ENCODE results near the gene MAPT.
A peak's percentile ranks its signal among the peaks of the same experiment; 100 is the strongest.

MAPT gene

GRCh38 chr17:46037722-46038255, 143.4 kb downstream of the MAPT start:
- DNase-seq, result no peak

GRCh38 chr17:46038414-46038813, 144.1 kb downstream of the MAPT start:
- DNase-seq, result no peak

- DNase-seq, result no peak
Measured at GRCh38 chr17:46038937-46039336, 144.6 kb downstream of the MAPT start.

DNA sequence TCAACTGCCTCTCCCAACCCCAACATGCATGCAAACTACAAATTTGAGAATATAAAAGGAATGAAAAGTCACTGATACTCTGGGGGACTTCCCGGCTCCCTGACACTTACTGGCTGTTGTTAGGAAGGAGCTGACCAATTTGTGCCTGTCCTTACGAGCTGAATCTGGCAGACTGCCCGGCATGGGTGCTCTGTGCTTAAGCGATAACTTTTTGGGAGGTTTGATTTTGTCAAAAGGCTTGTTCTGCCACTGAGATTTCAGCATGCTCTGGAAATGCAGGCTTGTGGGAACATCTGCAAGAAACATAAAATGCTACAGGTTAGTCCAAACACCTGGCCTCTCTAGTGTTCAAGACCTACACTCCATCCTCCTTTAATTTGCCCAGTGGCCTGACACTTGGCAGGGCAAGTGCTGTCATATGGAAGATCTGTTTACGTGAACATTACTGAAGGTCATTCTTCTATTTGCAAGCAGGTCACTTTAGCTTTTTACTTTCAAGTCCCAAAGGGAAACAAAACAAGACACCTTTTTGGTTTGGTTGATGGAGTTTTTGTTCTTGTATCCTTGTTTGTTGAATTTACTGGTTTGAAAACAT, 145.3 kb downstream of the MAPT start:
- DNase-seq, result no peak

- DNase-seq, result no peak
Measured at GRCh38 chr17:46042246-46042645, 147.9 kb downstream of the MAPT start.

DNA sequence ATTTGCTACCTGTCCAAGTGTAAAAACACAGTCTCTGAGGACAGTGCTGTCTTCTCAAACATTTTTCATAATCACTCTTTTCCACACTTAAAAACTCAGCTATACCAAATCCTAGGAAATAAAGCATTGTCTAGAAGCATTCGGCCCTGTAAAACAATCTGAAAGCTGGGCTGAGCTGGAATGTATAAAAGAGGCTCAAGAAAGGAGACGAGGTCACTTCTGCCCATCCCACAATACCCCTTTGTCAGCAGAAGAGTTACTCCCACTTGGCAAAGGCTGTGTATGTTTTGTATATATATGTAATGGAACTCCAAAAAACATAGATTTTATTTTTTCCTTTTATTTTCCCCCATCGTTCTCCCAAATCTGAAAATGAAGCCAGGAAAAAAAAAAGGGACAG, 148.6 kb downstream of the MAPT start:
- no peak for DNase-seq

DNA sequence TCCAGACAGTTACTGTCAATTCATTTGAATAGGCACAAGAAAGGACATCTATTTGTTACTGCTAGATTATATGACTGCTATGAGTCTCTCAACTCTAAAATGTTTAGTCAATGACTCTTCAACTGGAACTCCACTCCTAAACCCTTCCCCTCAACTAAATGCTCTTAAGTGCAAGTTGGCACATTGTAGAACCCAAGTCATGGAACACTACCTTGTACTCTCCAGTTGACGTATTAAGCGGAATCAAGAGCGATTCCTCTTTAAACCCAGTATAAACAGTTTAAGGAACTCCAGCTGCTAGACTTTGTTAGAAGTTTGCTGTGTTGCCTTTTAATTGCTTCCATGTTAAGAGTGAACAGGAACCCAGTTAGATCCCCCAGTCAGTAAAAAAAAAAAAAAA, 149.3 kb downstream of the MAPT start:
- DNase-seq, result no peak

- DNase-seq, result peak; percentile 73
Measured at GRCh38 chr17:46044286-46044928, 150.1 kb downstream of the MAPT start.

DNA sequence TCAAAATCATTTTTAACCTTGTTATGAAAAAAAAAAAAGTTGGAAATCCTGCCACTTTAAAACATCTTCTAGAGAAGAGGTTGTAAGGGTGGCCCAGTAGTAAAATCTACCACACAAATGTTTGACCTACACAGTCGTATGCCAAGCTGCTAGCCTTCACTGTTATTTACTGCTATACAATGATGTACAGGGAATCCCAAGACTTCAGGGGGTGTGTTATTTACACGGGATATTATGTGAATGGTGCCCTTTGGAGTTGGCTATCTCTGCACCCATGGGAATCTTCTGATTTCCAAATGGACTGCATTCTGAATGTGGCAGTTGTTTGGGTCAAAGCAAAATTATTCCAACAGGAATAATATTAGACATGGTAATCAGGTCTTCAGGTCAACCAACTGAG, 150.6 kb downstream of the MAPT start:
- DNase-seq, result no peak

- DNase-seq, result no peak
Measured at GRCh38 chr17:46045639-46046038, 151.3 kb downstream of the MAPT start.

GRCh38 chr17:46046957-46047356, 152.6 kb downstream of the MAPT start:
- DNase-seq, result no peak

- DNase-seq, result no peak
Measured at GRCh38 chr17:46047398-46047797, 153.0 kb downstream of the MAPT start.

- no peak for DNase-seq
Measured at GRCh38 chr17:46047856-46048255, 153.5 kb downstream of the MAPT start.

DNA sequence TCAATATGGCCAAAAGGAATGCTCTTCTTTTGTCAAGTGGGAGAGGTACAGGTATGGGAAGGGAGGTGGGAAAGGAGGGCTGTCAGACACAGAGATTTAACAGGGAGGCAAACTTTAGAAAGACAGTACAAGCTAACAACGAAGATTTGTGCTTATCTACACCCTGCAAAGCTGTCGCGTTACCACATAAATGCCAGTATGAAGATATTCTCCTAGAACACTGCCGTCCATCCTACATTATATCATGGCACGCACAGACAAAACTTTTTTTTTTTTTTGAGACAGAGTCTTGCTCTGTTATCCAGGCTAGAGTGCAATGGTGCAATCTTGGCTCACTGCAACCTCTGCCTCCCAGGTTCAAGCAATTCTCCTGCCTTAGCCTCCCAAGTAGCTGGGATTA, 155.3 kb downstream of the MAPT start:
- DNase-seq, result no peak

DNA sequence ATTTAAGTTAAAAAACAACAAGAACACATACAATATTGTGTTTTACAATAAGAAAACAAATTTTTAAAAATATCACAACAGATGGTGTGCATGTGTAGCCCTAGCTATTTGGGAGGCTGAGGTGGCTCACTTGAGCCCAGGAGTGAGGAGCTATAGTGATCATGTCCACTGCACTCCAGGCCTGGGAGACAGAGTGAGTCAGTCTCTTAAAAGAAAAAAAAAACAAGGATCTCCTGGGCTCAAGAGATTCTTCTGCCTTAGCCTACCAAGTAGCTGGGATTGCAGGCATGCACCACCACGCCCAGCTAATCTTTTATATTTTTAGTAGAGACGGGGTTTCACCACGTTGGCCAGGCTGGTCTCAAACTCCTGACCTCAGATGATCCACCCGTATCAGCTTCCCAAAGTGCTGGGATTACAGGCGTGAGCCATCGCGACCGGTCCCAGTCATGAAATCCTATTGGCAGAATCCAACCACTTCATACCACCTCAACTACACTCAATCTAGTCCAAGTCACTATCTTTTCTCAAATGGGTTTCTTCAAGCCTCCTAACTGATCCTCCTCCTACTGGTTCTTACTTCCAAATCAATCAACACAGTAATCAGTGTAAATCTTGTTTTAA, 159.7 kb downstream of the MAPT start:
- no peak for DNase-seq

GRCh38 chr17:46056800-46057304, 162.5 kb downstream of the MAPT start:
- DNase-seq, result no peak

DNA sequence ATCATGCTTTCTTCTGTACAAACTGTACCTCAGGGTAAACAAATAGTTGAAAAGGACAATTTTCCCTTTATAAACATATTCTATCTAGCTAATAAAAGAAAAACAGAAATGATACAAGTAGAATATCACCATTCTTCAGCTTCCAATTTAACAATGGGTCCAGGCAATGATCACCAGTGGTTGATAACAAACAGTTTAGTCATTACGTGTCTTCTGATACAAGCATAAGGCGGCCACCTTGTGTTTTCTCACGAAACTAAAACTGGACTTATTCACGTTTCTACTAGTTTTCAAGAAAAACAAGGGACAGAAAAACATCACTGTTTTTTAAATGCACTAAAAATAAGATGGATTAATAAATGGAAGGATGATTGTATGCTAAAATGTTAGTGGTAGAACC, 163.0 kb downstream of the MAPT start:
- no peak for DNase-seq

DNA sequence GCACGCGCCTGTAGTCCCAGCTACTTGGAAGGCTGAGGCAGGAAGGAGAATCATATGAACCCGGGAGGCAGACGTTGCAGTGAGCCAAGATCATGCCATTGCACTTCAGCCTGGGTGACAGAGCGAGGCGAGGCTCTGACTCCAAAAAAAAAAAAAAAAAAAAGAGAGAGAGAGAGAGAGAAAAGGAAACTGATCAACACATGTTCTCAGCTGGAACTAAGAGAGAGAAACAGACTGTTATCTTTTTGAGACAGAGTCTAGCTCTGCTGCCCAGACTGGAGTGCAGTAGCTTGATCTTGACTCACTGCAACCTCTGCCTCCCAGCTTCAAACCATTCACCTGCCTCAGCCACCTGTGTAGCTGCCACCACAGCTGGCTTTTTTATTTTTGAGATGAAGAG, 165.1 kb downstream of the MAPT start:
- no peak for DNase-seq

DNA sequence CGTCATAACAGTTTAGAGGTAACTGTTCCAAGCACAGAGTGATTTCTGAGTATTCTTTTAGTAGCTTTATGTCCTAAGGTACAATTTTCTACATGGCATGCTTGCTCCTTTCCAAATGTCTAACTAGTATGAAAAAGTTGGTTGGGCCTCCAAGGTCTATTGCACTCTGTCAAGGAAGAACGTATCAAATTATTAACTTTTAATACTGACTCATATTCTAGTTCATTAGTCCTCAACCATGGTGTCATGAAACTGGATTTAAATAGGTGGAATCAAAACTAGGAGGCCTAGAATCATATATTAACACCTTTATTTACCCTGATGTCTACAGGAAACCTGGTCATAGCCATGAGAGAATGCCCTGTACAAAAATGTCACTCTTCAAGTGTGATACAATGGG, 166.1 kb downstream of the MAPT start:
- no peak for DNase-seq

DNA sequence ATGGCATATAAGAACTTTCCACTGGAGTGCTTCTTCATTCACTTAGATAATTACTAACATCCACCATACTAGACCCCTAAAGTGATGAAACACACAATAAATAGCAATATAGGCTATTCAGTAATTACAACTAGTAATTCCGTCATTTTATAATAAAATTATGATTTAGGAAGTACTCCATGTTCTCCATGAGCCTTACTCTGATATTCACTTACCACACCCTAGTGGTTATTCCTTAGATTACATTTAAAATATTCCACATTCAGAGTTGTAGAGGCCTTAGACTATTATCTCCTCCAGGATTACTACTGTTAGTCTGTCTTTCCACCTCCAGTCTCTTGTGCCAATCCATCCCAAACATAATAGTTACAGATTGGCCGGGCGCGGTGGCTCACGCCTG, 167.1 kb downstream of the MAPT start:
- DNase-seq, result peak; percentile 14

- no peak for DNase-seq
Measured at GRCh38 chr17:46063241-46063640, 168.9 kb downstream of the MAPT start.

DNA sequence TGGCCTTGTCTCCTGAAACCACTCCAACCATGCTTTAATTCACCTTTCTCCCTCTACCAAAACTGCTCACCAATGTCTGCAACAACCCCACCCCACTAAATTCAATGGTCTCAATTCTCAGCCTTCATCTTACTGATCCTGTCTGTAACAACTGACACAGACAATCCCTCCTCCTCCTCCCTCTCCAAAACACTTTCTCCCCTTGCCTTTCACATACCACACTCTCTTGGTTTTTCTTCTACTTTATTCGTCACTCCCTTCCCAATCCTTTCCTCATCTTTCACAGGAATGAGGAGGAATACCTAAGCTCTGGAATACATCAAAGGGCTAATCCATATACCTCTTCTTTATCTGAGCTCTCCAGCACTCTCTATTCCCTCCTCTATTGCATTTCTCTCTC, 170.1 kb downstream of the MAPT start:
- no peak for DNase-seq

GRCh38 chr17:46071796-46072195, 177.4 kb downstream of the MAPT start:
- DNase-seq, result no peak

GRCh38 chr17:46072998-46073397, 178.6 kb downstream of the MAPT start:
- DNase-seq, result no peak
